ENCODE data around the gene SMG6. TPM values are rescaled to one million over a fixed set of nuclear protein-coding genes. Genes with fewer than 3 reads are reported as not detected.

The SMG6 gene
- total and polyA plus RNA-seq, 2 experiments from 2014 or later = 23.0 to 50.8 TPM

DNA sequence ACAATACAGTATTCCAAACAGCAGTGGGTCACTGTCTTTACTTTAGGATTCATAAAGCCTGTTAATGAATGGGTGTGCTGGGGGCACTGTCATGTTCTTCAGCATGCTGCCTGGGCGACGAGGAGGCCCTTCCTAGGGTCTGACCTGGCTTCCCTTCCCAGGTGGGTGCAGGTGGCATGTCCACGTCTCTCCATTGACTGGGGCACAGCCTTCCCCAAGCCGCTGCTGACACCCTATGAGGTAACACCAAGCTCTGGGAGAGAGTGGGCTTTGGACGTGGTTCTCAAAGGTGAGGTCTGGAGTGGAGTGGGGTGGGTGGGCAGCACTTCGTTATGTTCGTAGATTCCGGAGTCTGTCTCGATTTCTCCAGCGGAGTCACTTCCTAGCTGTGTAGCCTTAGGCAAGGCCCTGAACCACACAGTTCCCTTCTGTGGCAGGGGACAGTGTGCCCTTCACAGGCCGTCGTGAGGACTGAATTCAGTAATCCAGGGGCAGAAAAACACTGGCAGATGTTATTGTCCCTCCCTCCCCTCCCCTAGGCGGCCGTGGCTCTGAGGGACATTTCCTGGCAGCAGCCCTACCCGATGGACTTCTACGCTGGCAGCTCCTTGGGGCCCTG lies 262.5 kb downstream of the SMG6 start:
- Histone ChIP-seq H3K27me3 (no peaks in the 10 kb centered on the region), H3K27ac (peak overlapping the region; percentile 57), H3K4me3 (peak overlapping the region; percentile 61), H3K4me1 (ENCODE audit: low read depth) (peaks cover 4% of the 10 kb centered on the region), H3K9me3 (ENCODE audit: low read depth) (no peaks in the 10 kb centered on the region), H3K36me3 (peaks cover 7% of the 10 kb centered on the region)
- TF ChIP-seq, protein P1, sequence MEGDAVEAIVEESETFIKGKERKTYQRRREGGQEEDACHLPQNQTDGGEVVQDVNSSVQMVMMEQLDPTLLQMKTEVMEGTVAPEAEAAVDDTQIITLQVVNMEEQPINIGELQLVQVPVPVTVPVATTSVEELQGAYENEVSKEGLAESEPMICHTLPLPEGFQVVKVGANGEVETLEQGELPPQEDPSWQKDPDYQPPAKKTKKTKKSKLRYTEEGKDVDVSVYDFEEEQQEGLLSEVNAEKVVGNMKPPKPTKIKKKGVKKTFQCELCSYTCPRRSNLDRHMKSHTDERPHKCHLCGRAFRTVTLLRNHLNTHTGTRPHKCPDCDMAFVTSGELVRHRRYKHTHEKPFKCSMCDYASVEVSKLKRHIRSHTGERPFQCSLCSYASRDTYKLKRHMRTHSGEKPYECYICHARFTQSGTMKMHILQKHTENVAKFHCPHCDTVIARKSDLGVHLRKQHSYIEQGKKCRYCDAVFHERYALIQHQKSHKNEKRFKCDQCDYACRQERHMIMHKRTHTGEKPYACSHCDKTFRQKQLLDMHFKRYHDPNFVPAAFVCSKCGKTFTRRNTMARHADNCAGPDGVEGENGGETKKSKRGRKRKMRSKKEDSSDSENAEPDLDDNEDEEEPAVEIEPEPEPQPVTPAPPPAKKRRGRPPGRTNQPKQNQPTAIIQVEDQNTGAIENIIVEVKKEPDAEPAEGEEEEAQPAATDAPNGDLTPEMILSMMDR (IDR thresholded peaks at IDR 0.05; ENCODE audit: low read depth, low read length) = no peak
- no peak for DNase-seq (ENCODE audit: low read depth in 1 of 2, low spot score in 1 of 2)

DNA sequence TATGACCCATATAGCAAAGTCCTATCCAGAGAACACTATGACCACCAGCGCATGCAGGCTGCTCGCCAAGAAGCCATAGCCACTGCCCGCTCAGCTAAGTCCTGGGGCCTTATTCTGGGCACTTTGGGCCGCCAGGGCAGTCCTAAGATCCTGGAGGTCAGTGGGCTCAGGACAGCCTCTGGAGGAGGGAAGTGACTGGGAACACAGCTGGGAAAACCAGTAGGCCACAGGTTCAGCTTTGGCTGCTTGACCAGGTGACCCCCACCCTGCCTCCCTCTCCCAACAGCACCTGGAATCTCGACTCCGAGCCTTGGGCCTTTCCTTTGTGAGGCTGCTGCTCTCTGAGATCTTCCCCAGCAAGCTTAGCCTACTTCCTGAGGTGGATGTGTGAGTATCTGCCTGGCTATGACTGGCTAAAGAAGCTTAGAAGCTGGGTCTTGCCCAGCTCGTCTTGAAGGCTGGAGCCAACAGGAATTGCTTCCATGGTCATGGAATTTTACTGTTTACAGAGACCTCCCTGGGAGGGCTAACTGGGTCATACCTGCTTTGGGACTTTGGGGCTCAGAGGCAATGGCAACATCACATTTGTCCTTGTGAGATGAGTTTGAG lies 263.3 kb downstream of the SMG6 start:
- Histone ChIP-seq H3K36me3 (peaks cover 7% of the 10 kb centered on the region), H3K9me3 (ENCODE audit: low read depth) (no peaks in the 10 kb centered on the region), H3K4me3 (no peak overlapping the region), H3K27me3 (no peaks in the 10 kb centered on the region), H3K27ac (no peak overlapping the region), H3K4me1 (ENCODE audit: low read depth) (peaks cover 4% of the 10 kb centered on the region)
- TF ChIP-seq, protein P1 (IDR thresholded peaks at IDR 0.05; ENCODE audit: low read depth, low read length) = no peak
- DNase-seq (ENCODE audit: low read depth in 1 of 2, low spot score in 1 of 2) = no peak

DNA sequence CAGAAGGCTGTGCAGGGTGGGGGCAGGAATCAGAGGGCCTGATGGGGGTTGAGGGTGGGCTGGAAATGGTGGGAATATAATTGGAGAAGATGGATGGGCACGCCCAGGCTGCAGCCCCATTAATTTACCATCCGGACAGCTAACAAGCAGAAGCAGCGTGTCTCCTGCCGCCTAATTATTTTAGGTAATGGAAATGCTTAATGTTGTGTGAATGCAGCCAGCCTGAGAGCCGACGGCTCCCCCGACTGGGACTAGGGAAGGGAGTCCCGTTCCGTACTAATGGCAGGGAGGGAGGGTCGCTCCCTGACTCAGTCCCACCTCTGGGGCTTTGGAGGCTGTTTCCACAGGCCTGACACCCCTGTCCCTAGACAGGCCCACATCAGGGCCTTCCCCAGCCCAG lies 266.4 kb downstream of the SMG6 start:
- H3K4me1 ChIP-seq (ENCODE audit: low read depth) = peaks cover 4% of the 10 kb centered on the region
- no peaks in the 10 kb centered on the region for H3K9me3 ChIP-seq (ENCODE audit: low read depth)
- peaks cover 2% of the 10 kb centered on the region for H3K36me3 ChIP-seq
- no peak overlapping the region for H3K4me3 ChIP-seq
- no peak for DNase-seq (ENCODE audit: low read depth in 1 of 2, low spot score in 1 of 2)
- H3K27me3 ChIP-seq = no peaks in the 10 kb centered on the region
- no peak overlapping the region for H3K27ac ChIP-seq
- TF ChIP-seq, protein P1 (IDR thresholded peaks at IDR 0.05; ENCODE audit: low read depth, low read length) = no peak

DNA sequence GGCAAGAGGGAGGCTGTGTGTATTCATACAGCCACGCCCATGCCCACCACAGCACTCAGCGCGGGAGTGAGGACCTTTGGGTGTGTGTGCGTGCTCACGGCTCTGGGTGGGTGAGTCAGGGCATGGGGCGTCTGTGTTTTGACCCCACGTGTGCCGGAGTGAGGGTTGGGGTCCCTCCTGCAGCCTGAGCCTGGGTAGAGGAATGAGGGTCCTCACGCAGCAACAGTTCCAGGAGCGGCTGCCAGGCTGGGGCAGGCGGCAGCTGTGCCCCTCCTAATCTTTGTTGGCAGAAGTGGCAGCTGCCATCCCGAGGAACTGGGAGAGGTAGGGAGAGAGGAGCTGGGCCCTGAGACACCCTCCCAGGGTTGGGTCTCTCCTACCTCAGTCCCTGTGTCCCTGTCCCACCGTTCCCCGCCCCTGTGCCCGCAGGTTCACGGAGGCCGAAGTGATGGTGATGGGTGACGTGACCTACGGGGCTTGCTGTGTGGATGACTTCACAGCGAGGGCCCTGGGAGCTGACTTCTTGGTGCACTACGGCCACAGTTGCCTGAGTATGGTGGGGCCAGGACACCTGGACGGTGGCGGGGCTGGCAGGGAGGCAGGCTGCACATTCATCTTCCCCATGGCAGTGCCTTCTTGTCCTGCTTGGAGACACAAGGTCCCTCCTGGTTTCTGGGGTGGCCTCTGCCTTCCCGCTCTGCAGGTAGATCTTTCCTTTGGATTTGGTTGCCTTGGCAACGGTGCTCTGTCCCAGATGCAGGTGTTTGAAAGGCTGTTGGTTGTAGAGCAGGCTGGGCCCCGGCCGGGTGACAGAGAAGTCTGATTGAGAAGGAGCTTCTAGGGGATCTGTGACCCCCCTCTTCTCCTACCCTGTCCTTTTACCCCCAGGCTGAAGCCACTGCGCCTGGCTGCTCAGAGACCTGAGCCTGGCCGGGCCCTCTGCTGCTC lies 267.8 kb downstream of the SMG6 start:
- TF ChIP-seq, protein P1 (IDR thresholded peaks at IDR 0.05; ENCODE audit: low read depth, low read length) = no peak
- peaks cover 4% of the 10 kb centered on the region for H3K4me1 ChIP-seq (ENCODE audit: low read depth)
- H3K27me3 ChIP-seq = no peaks in the 10 kb centered on the region
- H3K36me3 ChIP-seq = peaks cover 2% of the 10 kb centered on the region
- H3K9me3 ChIP-seq (ENCODE audit: low read depth) = no peaks in the 10 kb centered on the region
- no peak overlapping the region for H3K27ac ChIP-seq
- H3K4me3 ChIP-seq = no peak overlapping the region
- DNase-seq (ENCODE audit: low read depth in 1 of 2, low spot score in 1 of 2) = no peak

DNA sequence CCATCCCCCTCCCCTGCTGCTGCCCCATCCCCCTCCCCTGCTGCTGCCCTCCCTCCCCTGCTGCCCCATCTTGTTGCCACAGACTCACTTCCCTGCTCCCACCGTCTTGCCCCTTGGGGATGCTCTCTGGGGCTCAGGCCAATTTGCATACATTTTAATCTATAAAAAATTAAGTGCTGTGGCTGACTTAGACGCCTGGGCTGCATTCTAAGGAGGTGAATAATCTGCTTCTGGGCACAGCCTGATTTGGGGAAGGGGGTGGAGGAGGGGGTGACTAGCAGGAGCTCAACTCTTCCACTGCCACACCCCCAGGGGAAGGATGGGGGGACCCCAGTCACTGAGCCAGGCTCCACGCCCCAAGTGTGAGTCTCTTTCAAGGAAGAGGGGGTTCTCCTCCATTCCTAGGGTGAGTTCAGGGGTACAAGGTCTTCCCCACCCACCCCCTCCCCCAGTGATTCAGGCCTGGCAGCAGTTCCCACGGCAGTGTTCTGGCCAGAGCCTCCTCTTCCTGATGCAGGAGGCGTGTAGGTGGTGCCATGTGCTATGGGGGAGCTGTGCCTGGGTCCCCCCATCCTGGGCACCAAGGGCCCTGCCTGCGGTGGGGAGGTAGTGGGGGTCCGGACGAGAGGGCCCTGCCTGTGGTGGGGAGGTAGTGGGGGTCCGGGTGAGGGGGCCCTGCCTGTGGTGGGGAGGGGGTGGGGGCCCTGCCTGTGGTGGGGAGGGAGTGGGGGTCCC lies 268.6 kb downstream of the SMG6 start:
- TF ChIP-seq, protein P1 (IDR thresholded peaks at IDR 0.05; ENCODE audit: low read depth, low read length) = no peak
- Histone ChIP-seq H3K4me3 (no peak overlapping the region), H3K27me3 (no peaks in the 10 kb centered on the region), H3K4me1 (ENCODE audit: low read depth) (peaks cover 5% of the 10 kb centered on the region), H3K27ac (no peak overlapping the region), H3K9me3 (ENCODE audit: low read depth) (no peaks in the 10 kb centered on the region), H3K36me3 (peaks cover 2% of the 10 kb centered on the region)
- DNase-seq (ENCODE audit: low read depth in 1 of 2, low spot score in 1 of 2) = peak in 1 of 2 donors; percentile 90

All from cardiac muscle cell (in vitro differentiated cells and primary cell).